Measurements from ENCODE around the gene ADD3. TPM values are rescaled to one million over a fixed set of nuclear protein-coding genes. Genes with fewer than 3 reads are reported as not detected.
"Not testable (repeated sequence)": the region's sequence is repeated elsewhere in the genome, so short reads cannot be mapped to it uniquely, and the experiment has no call there.

Gene ADD3
- total and polyA plus RNA-seq, 7 donors, result 4.2 to 26.3 (median 10.4) TPM

GRCh38 chr10:110042891-110043290 lies 35.1 kb downstream of the ADD3 start:
- Histone ChIP-seq H3K4me3 (no peak overlapping the region), H3K4me1 (no peaks in the 10 kb centered on the region), H3K27ac (no peak overlapping the region), H3K27me3 (ENCODE audit: insufficient read depth in 3 of 3, low read length in 2 of 3) (no peaks in the 10 kb centered on the region), H3K36me3 (ENCODE audit: insufficient read depth in 1 of 2, low read depth in 1 of 2) (no peaks in the 10 kb centered on the region), H3K9me3 (no peaks in the 10 kb centered on the region)
- intact Hi-C loops (cut with DNase I), result no loop called here
- TF ChIP-seq, protein P1, sequence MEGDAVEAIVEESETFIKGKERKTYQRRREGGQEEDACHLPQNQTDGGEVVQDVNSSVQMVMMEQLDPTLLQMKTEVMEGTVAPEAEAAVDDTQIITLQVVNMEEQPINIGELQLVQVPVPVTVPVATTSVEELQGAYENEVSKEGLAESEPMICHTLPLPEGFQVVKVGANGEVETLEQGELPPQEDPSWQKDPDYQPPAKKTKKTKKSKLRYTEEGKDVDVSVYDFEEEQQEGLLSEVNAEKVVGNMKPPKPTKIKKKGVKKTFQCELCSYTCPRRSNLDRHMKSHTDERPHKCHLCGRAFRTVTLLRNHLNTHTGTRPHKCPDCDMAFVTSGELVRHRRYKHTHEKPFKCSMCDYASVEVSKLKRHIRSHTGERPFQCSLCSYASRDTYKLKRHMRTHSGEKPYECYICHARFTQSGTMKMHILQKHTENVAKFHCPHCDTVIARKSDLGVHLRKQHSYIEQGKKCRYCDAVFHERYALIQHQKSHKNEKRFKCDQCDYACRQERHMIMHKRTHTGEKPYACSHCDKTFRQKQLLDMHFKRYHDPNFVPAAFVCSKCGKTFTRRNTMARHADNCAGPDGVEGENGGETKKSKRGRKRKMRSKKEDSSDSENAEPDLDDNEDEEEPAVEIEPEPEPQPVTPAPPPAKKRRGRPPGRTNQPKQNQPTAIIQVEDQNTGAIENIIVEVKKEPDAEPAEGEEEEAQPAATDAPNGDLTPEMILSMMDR (IDR thresholded peaks at IDR 0.05), result no peak
- DNase-seq, result no peak
- no peak for ATAC-seq
- WGBS, 3 donors, result 94 to 97% (median 94%) methylated on average over 4 of the region's 4 CpGs

GRCh38 chr10:110044681-110045080 lies 36.9 kb downstream of the ADD3 start:
- Histone ChIP-seq H3K27me3 (ENCODE audit: insufficient read depth in 3 of 3, low read length in 2 of 3) (no peaks in the 10 kb centered on the region), H3K4me3 (no peak overlapping the region), H3K4me1 (no peaks in the 10 kb centered on the region), H3K9me3 (no peaks in the 10 kb centered on the region), H3K27ac (no peak overlapping the region), H3K36me3 (ENCODE audit: insufficient read depth in 1 of 2, low read depth in 1 of 2) (no peaks in the 10 kb centered on the region)
- ATAC-seq, result no peak
- WGBS, 3 donors, result 92 to 98% (median 97%) methylated on average over 2 of the region's 2 CpGs
- TF ChIP-seq, protein P1 (IDR thresholded peaks at IDR 0.05), result no peak
- no peak for DNase-seq
- intact Hi-C loops (cut with DNase I), result no loop called here

- intact Hi-C loops (cut with DNase I), result no loop called here
- no peak for ATAC-seq
- no peak for DNase-seq
These were observed 38.0 kb downstream of the ADD3 start for GRCh38 chr10:110045772-110046171.

GRCh38 chr10:110048145-110048544 lies 40.4 kb downstream of the ADD3 start:
- H3K27me3 ChIP-seq (ENCODE audit: insufficient read depth in 3 of 3, low read length in 2 of 3); DNase-seq; H3K4me1 ChIP-seq; H3K4me3 ChIP-seq; H3K36me3 ChIP-seq (ENCODE audit: insufficient read depth in 1 of 2, low read depth in 1 of 2); ATAC-seq; intact Hi-C loops (cut with DNase I); H3K9me3 ChIP-seq; H3K27ac ChIP-seq: not testable (repeated sequence)
- WGBS, 3 donors, result 95 to 96% (median 96%) methylated on average over 2 of the region's 2 CpGs

More at GRCh38 chr10:110045772-110046171, 38.0 kb downstream of the ADD3 start:
- WGBS, 3 donors, result 94 to 95% (median 95%) methylated on average over 2 of the region's 2 CpGs
- Histone ChIP-seq H3K4me3 (no peak overlapping the region), H3K27me3 (ENCODE audit: insufficient read depth in 3 of 3, low read length in 2 of 3) (no peaks in the 10 kb centered on the region), H3K27ac (no peak overlapping the region), H3K36me3 (ENCODE audit: insufficient read depth in 1 of 2, low read depth in 1 of 2) (no peaks in the 10 kb centered on the region), H3K4me1 (no peaks in the 10 kb centered on the region), H3K9me3 (no peaks in the 10 kb centered on the region)
- TF ChIP-seq, protein P1 (IDR thresholded peaks at IDR 0.05), result no peak

- Histone ChIP-seq H3K27me3 (ENCODE audit: insufficient read depth in 3 of 3, low read length in 2 of 3) (no peaks in the 10 kb centered on the region), H3K27ac (no peak overlapping the region), H3K4me1 (no peaks in the 10 kb centered on the region), H3K9me3 (no peaks in the 10 kb centered on the region), H3K36me3 (ENCODE audit: insufficient read depth in 1 of 2, low read depth in 1 of 2) (no peaks in the 10 kb centered on the region), H3K4me3 (no peak overlapping the region)
- intact Hi-C loops (cut with DNase I), result no loop called here
- no peak for ATAC-seq
- WGBS, 3 donors, result 86 to 87% (median 87%) methylated on average over 1 of the region's 1 CpG
- TF ChIP-seq, protein P1 (IDR thresholded peaks at IDR 0.05), result no peak
- DNase-seq, result no peak
These were observed 41.0 kb downstream of the ADD3 start for GRCh38 chr10:110048781-110049180.

- intact Hi-C loops (cut with DNase I); DNase-seq; H3K4me1 ChIP-seq; H3K9me3 ChIP-seq; H3K27me3 ChIP-seq (ENCODE audit: insufficient read depth in 3 of 3, low read length in 2 of 3); ATAC-seq; H3K36me3 ChIP-seq (ENCODE audit: insufficient read depth in 1 of 2, low read depth in 1 of 2); H3K27ac ChIP-seq; H3K4me3 ChIP-seq: not testable (repeated sequence)
- WGBS, 3 donors, result 91 to 98% (median 94%) methylated on average over 7 of the region's 7 CpGs
These were observed 42.3 kb downstream of the ADD3 start for GRCh38 chr10:110049889-110050591.

All from psoas muscle (tissue), 8 donors.